ENCODE data around the gene PDE9A.

DNA sequence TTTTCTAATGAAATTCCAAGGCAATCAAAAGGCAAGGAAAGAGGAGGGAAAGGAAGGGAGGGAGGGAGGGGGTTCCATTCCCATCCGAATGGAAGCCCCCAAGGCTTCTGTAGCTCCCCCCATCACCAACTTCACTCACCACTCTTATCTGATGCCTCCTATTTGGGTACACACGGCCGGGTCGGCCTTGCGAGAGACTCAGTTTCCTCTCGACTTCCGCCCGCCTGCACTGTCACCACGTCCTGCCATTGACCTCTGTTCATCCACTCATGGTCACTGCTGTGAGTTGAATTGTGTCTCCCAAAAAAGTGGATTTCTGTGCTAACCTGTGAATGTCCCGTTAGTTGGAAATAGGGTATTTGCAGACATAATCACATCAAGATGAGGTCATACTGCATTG lies 11.2 kb downstream of the PDE9A start:
- TF ChIP-seq, protein P1, sequence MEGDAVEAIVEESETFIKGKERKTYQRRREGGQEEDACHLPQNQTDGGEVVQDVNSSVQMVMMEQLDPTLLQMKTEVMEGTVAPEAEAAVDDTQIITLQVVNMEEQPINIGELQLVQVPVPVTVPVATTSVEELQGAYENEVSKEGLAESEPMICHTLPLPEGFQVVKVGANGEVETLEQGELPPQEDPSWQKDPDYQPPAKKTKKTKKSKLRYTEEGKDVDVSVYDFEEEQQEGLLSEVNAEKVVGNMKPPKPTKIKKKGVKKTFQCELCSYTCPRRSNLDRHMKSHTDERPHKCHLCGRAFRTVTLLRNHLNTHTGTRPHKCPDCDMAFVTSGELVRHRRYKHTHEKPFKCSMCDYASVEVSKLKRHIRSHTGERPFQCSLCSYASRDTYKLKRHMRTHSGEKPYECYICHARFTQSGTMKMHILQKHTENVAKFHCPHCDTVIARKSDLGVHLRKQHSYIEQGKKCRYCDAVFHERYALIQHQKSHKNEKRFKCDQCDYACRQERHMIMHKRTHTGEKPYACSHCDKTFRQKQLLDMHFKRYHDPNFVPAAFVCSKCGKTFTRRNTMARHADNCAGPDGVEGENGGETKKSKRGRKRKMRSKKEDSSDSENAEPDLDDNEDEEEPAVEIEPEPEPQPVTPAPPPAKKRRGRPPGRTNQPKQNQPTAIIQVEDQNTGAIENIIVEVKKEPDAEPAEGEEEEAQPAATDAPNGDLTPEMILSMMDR (IDR thresholded peaks at IDR 0.05; ENCODE audit: poor library complexity), result no peak
- no peak for TF ChIP-seq EZH2 (IDR thresholded peaks at IDR 0.05; ENCODE audit: borderline replicate concordance)
